Naive thymus-derived CD8-positive, alpha-beta T cell (primary cell): ENCODE data around the gene AEN. TPM values are rescaled to one million over a fixed set of nuclear protein-coding genes. Genes with fewer than 3 reads are reported as not detected.
A peak's percentile ranks its signal among the peaks of the same experiment; 100 is the strongest.

Source experiments
- ATAC-seq, 2 donors: fragments of 150-1000 bp; cut with Tn5 transposase in 1 of 2; sonication (Bioruptor Pico), chemical (Tn5 transposase) in 1 of 2; 1 replicate in 1 of 2; 2 replicates in 1 of 2; pipeline ENCODE4 v1.10.0; 2021; ENCODE audit warnings: mild to moderate bottlenecking in 2 of 2, moderate library complexity in 2 of 2
- POLR2A ChIA-PET: fragments of 350-600 bp; sonication (Branson Sonifier 250); formaldehyde crosslinking; loops from one replicate; lab custom pipeline; 2021; ENCODE audit warnings: antibody characterized with exemption; lab: Charles Lee
- DNase-seq, 10 donors: peaks; one replicate each; pipeline versions ENCODE4 v3.0.0 to v3.0.0-alpha.2; 2020 to 2022
- H3K27ac Mint-ChIP-seq, 10 donors: one replicate each; pipeline ENCODE4 v1.8.0; 2020 to 2022; ENCODE audit warnings: mild to moderate bottlenecking in 10 of 10, mixed read lengths in 10 of 10, moderate library complexity in 4 of 10, inconsistent platforms in 1 of 10
- H3K27me3 Mint-ChIP-seq, 5 donors: one replicate each; pipeline ENCODE4 v1.8.0; 2021 to 2022; ENCODE audit warnings: mixed read lengths in 5 of 5
- H3K36me3 Mint-ChIP-seq, 3 donors: one replicate each; pipeline ENCODE4 v1.8.0; 2020 to 2022; ENCODE audit warnings: mixed read lengths in 3 of 3, mild to moderate bottlenecking in 2 of 3, inconsistent platforms in 1 of 3
- H3K4me1 Mint-ChIP-seq, 4 donors: one replicate each; pipeline ENCODE4 v1.8.0; 2021 to 2022; ENCODE audit warnings: mixed read lengths in 4 of 4
- H3K4me3 Mint-ChIP-seq, 10 donors: one replicate each; pipeline ENCODE4 v1.8.0; 2020 to 2022; ENCODE audit warnings: mild to moderate bottlenecking in 10 of 10, mixed read lengths in 10 of 10, moderate library complexity in 6 of 10, inconsistent platforms in 1 of 10
- H3K9me3 Mint-ChIP-seq, 9 donors: one replicate each; pipeline ENCODE4 v1.8.0; 2020 to 2022; ENCODE audit warnings: mixed read lengths in 9 of 9, mild to moderate bottlenecking in 3 of 9, inconsistent platforms in 1 of 9, moderate library complexity in 1 of 9
- polyA plus RNA-seq, 3 donors: library from polyadenylated mRNA; unstranded; fragments of 300-500 nt; fragmentation: Illumina TruSeq; gene quantifications; one replicate each; pipeline ENCODE4 v1.2.3, GENCODE V29; 2021
- total RNA-seq, 8 experiments: library from RNA in 2 of 8; stranded (reverse) in 2 of 8; gene quantifications; one replicate each; pipeline ENCODE4 v1.2.3 and lab custom pipeline; 2021 to 2026

AEN gene
- total and polyA plus RNA-seq, 5 experiments from 2014 or later: 18.0 to 51.6 (median 32.9) TPM

DNA sequence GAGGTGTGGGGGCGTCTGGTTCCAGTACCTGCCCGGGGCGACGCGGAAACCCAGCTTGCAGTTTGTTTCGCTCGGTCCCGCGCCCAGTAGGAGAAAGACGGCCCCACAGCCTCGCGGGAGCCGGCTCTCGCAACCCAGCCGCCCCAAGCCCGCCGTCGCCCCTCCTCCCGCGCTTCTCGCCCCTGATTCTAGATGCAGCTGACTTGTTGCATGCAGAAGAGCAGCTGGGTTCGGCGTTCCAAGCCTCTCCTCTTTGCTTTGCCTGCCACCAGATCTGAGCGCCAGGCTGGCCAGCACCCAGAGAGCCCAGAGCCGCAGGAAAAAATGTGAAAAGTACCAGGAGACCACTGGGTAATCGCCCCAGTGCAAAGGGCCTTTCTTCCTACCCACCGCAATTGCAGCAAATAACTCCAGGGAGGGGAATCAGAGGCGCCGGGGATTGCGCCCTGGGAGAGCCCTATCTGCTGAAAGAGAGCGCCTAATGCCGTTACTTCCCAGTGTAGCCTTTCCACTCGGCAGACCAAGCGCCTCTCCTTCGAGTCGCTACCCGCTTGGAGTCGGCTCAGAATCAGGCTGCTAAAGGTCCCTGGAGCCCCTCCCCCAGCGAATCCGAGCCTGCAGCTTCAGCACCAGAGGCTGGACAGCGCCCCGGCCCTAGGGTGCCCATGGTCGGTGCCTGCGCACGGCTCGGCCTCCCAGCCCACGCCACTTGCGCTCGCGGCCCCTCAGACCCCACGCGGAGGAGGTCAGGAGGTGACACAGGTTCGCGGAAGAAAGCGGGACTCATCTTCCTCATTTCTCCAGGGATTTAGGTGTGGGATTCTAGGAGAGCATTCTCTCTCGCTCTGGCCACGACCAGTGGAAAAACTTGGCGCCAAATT, 15.7 kb upstream of the AEN start:
- peak; percentile 68 to 84 for ATAC-seq
- peak; percentile 18 to 73 (median 54) for DNase-seq
- peaks cover 6 to 17% (median 11%) of the 10 kb centered on the region in 3 donors for H3K36me3 Mint-ChIP-seq
- H3K27ac Mint-ChIP-seq: no peak overlapping the region
- POLR2A ChIA-PET: interaction anchor here (0.6 kb wide), 1 partner anchor 11 kb away, joined by 3 read pairs; no protein-coding TSS in a partner anchor
- peak overlapping the region in 9 of 10 donors; percentile 24 to 68 (median 54) for H3K4me3 Mint-ChIP-seq
- H3K4me1 Mint-ChIP-seq: peaks cover 10 to 28% (median 21%) of the 10 kb centered on the region in 4 donors
- H3K9me3 Mint-ChIP-seq: no peaks in the 10 kb centered on the region
- H3K27me3 Mint-ChIP-seq: peaks cover 49 to 77% (median 54%) of the 10 kb centered on the region in 5 donors

DNA sequence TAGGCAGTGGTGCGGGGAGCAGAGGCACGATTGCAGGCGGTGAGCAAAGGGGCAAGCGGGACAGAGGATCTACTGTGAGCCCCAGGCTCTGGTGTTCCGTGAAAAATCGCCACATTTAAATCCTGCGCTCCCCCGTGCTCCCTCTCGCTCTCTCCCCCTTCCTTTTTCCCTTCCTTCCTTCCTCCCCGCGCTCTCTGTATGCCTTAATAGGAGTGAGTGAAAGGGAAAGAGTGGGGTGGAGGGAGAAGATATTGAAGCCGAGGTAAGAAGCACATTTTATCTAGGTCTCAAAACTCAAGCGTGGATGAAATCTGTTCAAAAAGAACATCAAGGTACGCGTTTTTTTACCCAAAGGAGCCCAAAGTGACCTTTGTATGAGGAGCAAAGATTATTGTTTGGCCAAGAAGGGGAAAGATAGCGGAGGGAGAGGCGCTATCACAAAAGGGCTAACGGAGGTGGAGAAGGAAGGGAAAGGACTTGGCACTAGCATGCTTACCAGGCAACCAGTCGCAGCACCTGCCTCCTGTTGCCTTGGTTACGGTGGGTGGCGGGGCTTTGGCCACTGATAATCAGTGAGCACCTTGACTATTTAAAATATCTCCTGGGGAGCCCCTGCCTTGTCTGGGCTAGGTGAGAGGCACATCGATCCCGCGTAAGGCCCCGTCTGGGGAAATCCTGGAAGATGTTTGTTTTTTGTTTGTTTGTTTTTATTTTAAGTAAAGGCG, 14.9 kb upstream of the AEN start:
- H3K36me3 Mint-ChIP-seq: peaks cover 6 to 17% (median 11%) of the 10 kb centered on the region in 3 donors
- H3K27ac Mint-ChIP-seq: peak overlapping the region in 1 of 10 donors; percentile 69
- peaks cover 49 to 85% (median 59%) of the 10 kb centered on the region in 5 donors for H3K27me3 Mint-ChIP-seq
- H3K4me1 Mint-ChIP-seq: peaks cover 10 to 28% (median 21%) of the 10 kb centered on the region in 4 donors
- no peaks in the 10 kb centered on the region for H3K9me3 Mint-ChIP-seq
- ATAC-seq: no peak
- POLR2A ChIA-PET: no interaction called here
- peak overlapping the region in 7 of 10 donors; percentile 13 to 53 (median 36) for H3K4me3 Mint-ChIP-seq
- DNase-seq: no peak

DNA sequence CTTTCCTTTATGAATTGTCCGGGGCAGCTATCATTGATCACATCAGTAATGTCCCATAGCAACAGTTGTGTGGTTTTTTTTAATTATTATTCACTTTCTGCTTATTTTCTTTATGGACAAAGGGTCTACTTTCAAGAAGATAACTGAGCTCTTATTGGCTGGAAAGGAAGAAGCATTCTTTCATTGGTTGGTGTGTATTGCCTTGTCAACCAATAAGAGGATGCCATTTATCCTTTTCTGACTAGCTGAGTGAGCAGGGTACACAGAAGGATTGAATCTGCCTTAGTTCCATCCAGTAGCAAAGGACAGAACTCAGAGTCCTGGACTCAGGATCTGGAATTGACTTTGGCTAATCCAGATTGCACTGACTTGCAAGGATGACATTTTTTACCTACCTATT, 13.2 kb upstream of the AEN start:
- POLR2A ChIA-PET: no interaction called here
- DNase-seq: no peak
- Mint-ChIP-seq H3K27me3 (peaks cover 50 to 95% (median 62%) of the 10 kb centered on the region in 5 donors), H3K27ac (no peak overlapping the region), H3K36me3 (peaks cover 6 to 14% (median 7%) of the 10 kb centered on the region in 3 donors), H3K9me3 (no peaks in the 10 kb centered on the region), H3K4me3 (no peak overlapping the region), H3K4me1 (peaks cover 10 to 28% (median 21%) of the 10 kb centered on the region in 4 donors)
- ATAC-seq: no peak

DNA sequence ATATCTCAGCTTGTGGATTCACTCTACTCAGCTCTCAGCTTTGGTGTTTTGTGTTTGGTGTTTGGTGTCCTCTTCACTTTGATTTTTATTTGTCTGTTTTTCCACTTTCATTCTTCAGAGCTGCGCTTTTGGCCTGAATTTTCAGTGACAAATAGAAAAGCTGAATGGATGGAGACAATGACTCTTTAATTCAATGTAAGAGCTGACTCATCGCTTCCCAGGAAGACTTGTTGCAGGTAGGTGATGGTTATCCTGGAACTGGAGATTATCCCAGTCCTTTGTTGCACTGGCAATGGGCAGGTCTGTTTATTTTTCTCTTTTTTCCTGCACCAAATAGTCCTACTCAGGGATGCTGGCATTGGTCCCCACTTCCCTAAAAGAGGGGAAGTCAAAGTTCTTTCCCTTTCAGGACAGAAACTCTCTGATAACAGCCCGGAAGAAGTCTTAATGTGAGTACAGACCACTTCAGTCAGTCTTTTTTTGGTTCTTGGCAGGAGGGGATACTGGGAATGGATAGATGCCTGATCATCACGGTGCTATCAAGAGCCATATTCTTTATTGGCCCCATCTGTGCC, 12.4 kb upstream of the AEN start:
- no peak overlapping the region for H3K27ac Mint-ChIP-seq
- peaks cover 10 to 27% (median 20%) of the 10 kb centered on the region in 4 donors for H3K4me1 Mint-ChIP-seq
- POLR2A ChIA-PET: no interaction called here
- peaks cover 51 to 95% (median 62%) of the 10 kb centered on the region in 5 donors for H3K27me3 Mint-ChIP-seq
- no peak overlapping the region for H3K4me3 Mint-ChIP-seq
- H3K9me3 Mint-ChIP-seq: no peaks in the 10 kb centered on the region
- DNase-seq (no peak), ATAC-seq (no peak)
- H3K36me3 Mint-ChIP-seq: peaks cover 4 to 13% (median 7%) of the 10 kb centered on the region in 3 donors

DNA sequence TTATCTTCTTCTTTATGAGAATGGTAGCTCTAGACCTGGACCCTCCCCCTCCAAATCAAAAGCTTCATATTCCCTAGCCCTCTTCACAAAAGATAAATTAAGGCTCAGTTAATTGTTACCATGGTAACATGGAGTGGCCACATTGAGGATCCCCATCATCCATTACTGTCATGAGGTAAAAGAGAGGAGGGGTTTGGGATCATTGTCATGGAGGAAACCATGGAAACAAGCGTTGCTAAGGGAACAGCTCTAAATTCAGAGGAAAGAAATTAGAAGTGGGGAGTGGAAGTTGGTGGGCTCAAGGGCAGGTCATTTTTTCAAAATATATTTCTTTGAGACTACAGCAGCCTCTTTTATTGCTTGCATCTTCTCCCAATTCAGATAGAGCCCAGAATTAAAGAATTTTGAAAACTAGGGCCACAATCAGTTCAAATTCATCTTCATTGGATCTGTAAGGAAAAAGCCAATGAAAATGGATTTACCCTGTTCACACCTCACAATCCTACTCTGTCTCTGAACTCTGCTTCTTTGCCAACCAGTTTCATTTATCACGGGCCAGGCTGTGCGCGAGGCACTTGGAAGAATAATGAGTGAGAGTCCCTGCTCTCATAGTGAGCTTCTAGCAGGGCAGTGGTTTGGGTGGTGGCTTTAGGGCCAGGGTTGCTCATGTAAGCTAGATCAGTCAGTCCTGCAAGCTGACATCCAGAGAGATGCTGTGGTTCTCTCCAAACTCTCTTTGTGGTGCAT, 11.6 kb upstream of the AEN start:
- POLR2A ChIA-PET: no interaction called here
- H3K36me3 Mint-ChIP-seq: peaks cover 4 to 13% (median 7%) of the 10 kb centered on the region in 3 donors
- no peaks in the 10 kb centered on the region for H3K9me3 Mint-ChIP-seq
- no peak overlapping the region for H3K4me3 Mint-ChIP-seq
- H3K27me3 Mint-ChIP-seq: peaks cover 46 to 87% (median 56%) of the 10 kb centered on the region in 5 donors
- no peak overlapping the region for H3K27ac Mint-ChIP-seq
- H3K4me1 Mint-ChIP-seq: peaks cover 6 to 19% (median 14%) of the 10 kb centered on the region in 4 donors
- no peak for DNase-seq
- no peak for ATAC-seq

DNA sequence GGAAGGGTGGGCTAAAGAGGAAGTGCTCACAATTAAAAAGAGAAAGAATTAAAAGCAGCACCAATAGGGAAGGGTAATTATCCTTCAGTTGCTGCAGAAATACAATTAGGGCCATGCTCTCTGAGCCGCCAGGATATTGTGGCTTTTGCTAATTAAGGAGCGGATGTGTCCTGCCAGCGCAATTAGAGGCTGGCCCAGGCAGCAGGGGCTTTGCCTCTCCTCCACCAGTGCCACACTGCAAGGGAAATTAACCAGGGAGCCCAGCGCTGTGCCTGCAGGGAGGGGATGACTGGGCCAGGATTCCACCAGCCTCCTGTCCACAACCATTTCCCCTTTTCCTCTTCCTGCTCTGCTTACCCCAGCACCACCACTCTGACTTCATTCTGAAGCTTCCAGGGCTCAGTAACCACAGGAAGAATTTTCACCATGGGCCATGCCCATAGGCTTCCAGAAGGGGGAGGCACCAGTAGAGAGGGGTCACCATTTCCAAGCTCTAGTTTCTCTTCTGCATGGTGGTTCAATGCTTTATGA, 10.4 kb upstream of the AEN start:
- no peak for DNase-seq
- POLR2A ChIA-PET: interaction anchor here (0.8 kb wide), 1 partner anchor 11 kb away, joined by 6 read pairs; no protein-coding TSS in a partner anchor
- Mint-ChIP-seq H3K4me3 (no peak overlapping the region), H3K27me3 (peaks cover 34 to 75% (median 50%) of the 10 kb centered on the region in 5 donors), H3K9me3 (no peaks in the 10 kb centered on the region), H3K4me1 (peaks cover 3 to 7% (median 5%) of the 10 kb centered on the region in 4 donors), H3K36me3 (peaks cover 4 to 13% (median 7%) of the 10 kb centered on the region in 3 donors), H3K27ac (peak overlapping the region in 1 of 10 donors; percentile 19)
- ATAC-seq: no peak

DNA sequence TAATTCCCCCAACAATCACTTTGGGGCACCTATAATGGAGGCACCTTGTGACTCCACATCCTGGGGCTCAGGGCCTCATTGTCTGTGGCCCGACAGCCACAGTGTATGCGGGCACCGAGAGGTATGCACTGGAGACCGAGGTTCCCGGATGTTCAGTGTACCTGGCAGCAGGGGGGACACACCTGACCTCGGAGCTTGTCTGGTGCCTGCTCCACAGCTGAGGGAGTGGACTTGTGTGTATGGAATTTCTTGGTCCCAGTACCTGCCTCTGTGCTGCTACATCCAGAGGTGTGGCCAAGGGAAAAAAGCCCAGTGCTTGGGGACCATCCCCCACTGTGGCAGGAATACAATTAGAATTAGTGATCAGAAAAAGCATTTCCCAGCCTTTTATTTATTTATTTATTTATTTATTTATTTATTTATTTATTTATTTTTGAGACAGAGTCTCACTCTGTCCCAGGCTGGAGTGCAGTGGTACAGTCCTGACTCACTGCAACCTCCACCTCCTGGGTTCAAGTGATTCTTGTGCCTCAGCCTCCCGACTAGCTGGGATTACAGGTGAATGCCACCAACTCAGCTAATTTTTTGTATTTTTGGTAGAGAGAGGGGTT, 8.8 kb upstream of the AEN start:
- Mint-ChIP-seq H3K4me3 (no peak overlapping the region), H3K9me3 (no peaks in the 10 kb centered on the region), H3K36me3 (peaks cover 0 to 13% (median 7%) of the 10 kb centered on the region in 3 donors), H3K27ac (no peak overlapping the region), H3K27me3 (peaks cover 24 to 59% (median 40%) of the 10 kb centered on the region in 5 donors), H3K4me1 (no peaks in the 10 kb centered on the region)
- POLR2A ChIA-PET: no interaction called here
- DNase-seq (no peak), ATAC-seq (no peak)

DNA sequence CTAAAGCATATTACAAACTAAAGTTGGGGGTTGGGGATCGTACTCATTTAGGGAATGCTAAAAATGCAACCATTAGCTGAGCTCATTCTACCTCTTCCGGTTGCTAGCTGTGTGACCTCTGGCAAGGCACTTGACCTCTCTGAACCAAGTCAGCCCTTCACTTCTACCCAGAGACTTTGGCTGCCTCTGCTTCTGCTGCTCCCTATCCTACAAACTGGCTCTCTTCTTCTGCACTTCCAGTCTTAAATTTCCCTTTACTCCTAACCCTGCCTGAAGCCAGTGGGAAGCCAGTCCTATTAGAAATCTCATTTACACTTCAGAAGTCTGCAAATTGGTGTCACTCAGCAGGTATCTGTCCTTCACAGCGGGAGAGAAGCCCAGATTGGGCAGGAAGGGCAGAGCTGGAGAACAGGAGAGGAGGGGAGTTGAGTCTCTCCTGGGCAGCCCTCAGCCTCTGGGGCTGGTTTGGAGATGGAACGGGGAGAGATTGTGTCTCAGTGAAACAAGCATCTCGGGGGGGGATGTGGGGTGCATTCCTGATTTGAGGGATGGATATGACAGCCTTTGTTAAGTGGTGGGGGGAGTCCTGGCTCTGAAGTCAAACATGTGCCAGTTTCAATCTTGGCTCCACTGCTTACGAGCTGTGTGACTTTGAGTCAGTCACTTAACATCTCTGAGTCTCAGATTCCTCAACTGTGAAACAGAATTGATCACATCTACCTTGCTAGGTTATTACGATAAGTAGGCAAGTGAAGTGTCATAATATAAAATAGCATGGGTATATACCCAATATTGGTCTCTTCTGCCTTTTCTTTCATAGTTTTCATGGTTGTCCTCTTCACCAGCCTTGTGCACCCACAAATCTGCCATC, 7.8 kb upstream of the AEN start:
- no peak for ATAC-seq
- POLR2A ChIA-PET: no interaction called here

DNA sequence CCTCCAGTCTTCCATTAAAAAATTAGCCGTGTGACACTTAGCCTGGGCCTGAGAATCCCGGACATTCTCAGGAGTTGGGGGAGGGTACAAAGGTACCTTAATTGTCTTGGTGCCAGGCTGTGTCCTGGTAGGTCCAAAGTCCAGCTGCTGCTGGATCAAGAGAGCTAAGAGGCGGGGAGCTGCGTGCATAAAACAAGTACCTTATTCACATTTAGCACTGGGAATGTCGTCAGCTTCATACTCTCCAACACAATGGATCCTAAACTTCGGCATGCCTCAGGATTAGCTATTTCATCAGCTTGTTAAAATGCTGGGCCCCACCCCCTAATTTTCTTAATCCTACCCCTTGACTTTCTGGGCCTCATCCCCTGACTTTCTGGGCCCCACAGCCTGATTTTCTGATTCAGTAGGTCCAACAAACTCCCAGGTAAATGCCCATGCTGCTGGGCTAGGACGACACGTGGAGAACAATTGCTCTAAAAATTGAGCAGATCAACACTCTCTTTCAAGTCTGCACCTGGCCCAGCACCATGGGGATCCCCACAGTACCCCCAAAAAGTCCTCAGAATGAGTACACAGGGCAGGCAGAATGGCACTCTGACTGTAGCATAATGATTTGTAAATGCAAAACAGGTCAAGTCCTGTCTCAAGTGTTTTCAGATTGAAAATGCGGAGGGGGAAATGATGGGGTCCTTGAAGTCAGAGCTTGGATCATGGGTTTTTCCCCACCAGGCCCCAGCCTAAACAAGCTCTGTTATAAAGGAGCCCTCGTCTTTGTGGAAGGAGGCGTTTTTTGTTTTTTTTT, 5.6 kb upstream of the AEN start:
- no peak for DNase-seq
- Mint-ChIP-seq H3K36me3 (no peaks in the 10 kb centered on the region), H3K4me3 (no peak overlapping the region), H3K4me1 (peaks cover 0 to under 1% (median 0%) of the 10 kb centered on the region in 4 donors), H3K27ac (no peak overlapping the region), H3K9me3 (no peaks in the 10 kb centered on the region), H3K27me3 (peaks cover 14 to 37% (median 15%) of the 10 kb centered on the region in 5 donors)
- POLR2A ChIA-PET: no interaction called here
- no peak for ATAC-seq

More for the DNA sequence above, 7.8 kb upstream of the AEN start:
- H3K27ac Mint-ChIP-seq: no peak overlapping the region
- no peak overlapping the region for H3K4me3 Mint-ChIP-seq
- peaks cover 20 to 49% (median 34%) of the 10 kb centered on the region in 5 donors for H3K27me3 Mint-ChIP-seq
- H3K36me3 Mint-ChIP-seq: peaks cover 0 to 11% (median 5%) of the 10 kb centered on the region in 3 donors
- H3K9me3 Mint-ChIP-seq: no peaks in the 10 kb centered on the region
- DNase-seq: no peak
- no peaks in the 10 kb centered on the region for H3K4me1 Mint-ChIP-seq

DNA sequence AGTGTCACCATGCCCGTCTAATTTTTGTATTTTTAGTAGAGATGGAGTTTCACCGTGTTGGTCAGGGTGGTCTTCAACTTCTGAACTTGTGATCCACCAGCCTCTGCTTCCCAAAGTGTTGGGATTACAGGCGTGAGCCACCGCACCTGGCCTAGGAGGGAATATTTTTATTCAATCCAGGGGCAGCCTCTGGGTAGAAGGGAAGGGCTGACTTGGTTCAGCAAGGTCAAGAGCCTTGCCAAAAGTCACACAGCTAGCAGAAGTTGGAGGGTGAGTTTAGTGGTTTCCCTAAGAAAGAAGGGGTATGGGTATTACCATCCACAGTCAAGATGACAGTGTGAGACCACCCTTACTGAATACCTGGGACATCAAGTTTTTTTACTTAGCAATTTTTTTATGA, 4.9 kb upstream of the AEN start:
- ATAC-seq (no peak), DNase-seq (no peak)
- Mint-ChIP-seq H3K36me3 (no peaks in the 10 kb centered on the region), H3K27ac (no peak overlapping the region), H3K4me1 (peaks cover 4 to 6% (median 6%) of the 10 kb centered on the region in 4 donors), H3K4me3 (no peak overlapping the region), H3K9me3 (no peaks in the 10 kb centered on the region), H3K27me3 (peaks cover 10 to 29% (median 15%) of the 10 kb centered on the region in 5 donors)
- POLR2A ChIA-PET: no interaction called here
